ENCODE measurements around the gene SGCB.
"Not testable (repeated sequence)": the region's sequence is repeated elsewhere in the genome, so short reads cannot be mapped to it uniquely, and the experiment has no call there.

SGCB gene, protein sequence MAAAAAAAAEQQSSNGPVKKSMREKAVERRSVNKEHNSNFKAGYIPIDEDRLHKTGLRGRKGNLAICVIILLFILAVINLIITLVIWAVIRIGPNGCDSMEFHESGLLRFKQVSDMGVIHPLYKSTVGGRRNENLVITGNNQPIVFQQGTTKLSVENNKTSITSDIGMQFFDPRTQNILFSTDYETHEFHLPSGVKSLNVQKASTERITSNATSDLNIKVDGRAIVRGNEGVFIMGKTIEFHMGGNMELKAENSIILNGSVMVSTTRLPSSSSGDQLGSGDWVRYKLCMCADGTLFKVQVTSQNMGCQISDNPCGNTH

GRCh38 chr4:52038103-52038912 lies at the start of gene SGCB:
TSS of gene SGCB (minus strand) at chr4:52038299. CDS start at chr4:52038259, 40 bp downstream.
- DNase-seq (ENCODE audit: low read depth), result peak; percentile 42

- not testable (repeated sequence) for DNase-seq (ENCODE audit: low read depth)
These were observed 48.3 kb upstream of the SGCB start for GRCh38 chr4:52086425-52086824.

- DNase-seq (ENCODE audit: low read depth), result no peak
These were observed 43.1 kb upstream of the SGCB start for GRCh38 chr4:52081216-52081615.

GRCh38 chr4:52079659-52080058 lies 41.6 kb upstream of the SGCB start:
- DNase-seq (ENCODE audit: low read depth), result no peak

- DNase-seq (ENCODE audit: low read depth), result no peak
These were observed 38.6 kb upstream of the SGCB start for GRCh38 chr4:52076731-52077130.

- no peak for DNase-seq (ENCODE audit: low read depth)
These were observed 33.9 kb upstream of the SGCB start for GRCh38 chr4:52071791-52072546.

GRCh38 chr4:52069571-52069970 lies 31.5 kb upstream of the SGCB start:
- DNase-seq (ENCODE audit: low read depth), result no peak

- no peak for DNase-seq (ENCODE audit: low read depth)
These were observed 21.3 kb upstream of the SGCB start for GRCh38 chr4:52059372-52059771.

- DNase-seq (ENCODE audit: low read depth), result no peak
These were observed 20.2 kb upstream of the SGCB start for GRCh38 chr4:52058275-52058674.

GRCh38 chr4:52057196-52057595 lies 19.1 kb upstream of the SGCB start:
- DNase-seq (ENCODE audit: low read depth), result no peak

GRCh38 chr4:52054254-52054653 lies 16.2 kb upstream of the SGCB start:
- DNase-seq (ENCODE audit: low read depth), result no peak

DNA sequence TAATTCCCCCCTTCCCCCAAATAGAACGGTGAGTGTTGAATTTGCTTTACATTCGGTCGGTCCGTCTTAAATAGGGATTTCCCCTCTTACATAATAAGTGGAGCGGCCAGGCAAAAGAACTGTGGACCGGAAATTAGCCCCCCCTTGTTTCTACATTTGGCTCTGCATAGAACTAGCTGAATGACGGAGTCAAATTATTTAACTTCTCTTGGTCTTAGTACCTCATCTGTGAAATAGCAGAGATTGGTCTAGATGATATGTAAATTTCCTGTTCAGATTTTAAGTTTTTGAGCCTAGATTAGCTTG lies 14.3 kb upstream of the SGCB start:
- DNase-seq (ENCODE audit: low read depth), result no peak

- DNase-seq (ENCODE audit: low read depth), result no peak
These were observed 13.7 kb upstream of the SGCB start for GRCh38 chr4:52051615-52052474.

- no peak for DNase-seq (ENCODE audit: low read depth)
These were observed 13.1 kb upstream of the SGCB start, which contains the start of gene SPATA18 for GRCh38 chr4:52051213-52051614. TSS of gene SPATA18 (plus strand) at chr4:52051304. CDS start at chr4:52051705, 401 bp downstream.

DNA sequence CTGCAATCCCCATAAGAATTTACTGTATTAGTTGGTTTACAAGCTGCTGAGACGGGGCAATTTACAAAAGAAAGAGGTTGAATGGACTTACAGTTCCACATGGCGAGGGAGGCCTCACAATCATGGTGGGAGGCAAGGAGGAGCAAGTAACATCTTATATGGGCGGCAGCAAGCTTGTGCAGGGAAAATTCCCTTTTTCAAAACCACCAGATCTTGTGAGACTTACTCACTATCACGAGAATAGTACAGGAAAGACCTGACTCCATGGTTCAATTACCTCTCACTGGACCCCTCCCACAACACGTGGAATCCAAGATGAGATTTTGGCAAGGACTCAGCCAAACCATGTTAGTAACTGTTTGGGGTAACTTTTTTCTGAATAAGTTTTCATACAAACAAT lies 11.2 kb upstream of the SGCB start:
- DNase-seq (ENCODE audit: low read depth), result no peak

DNA sequence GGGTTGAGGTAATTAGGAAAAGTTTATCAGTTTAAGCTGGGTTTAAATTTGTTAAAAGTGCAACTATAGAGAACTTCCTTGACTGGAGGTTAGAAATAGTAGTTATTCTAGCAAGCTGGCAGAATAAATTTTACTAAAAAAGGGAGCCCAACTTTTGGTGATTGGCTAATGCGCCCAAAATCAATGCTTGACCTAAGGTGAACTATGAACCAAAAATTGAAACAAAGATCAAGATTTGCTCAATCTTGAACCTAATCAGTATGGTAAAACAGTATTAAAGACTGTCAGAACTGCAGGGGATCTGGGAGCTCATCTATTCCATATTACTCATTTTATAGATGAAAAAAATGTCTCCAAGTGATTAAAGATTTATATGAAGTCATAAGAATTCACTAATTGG lies 6.9 kb upstream of the SGCB start:
- DNase-seq (ENCODE audit: low read depth), result no peak

DNA sequence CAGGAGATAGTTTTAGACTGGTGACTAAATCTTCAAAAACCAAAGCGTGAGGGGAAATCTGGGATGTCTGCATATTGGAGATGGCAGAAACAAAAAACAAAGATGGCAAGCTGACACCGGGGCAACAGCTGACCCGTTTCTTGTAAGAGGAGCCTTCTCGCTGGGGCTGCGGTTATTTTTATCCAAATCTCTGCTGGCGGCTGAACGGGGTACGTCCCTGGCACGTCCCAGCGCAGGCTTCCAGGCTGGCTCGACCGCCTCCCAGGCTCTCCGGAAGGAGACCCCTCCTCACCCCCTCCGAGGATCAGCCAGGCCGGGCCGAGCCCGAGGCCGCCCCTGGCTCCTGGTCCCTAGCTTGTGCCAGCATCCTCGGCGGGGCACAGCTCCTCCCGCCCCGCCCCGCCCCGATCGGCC lies 403 bp downstream of the SGCB start:
- DNase-seq (ENCODE audit: low read depth), result no peak

- no peak for DNase-seq (ENCODE audit: low read depth)
These were observed 1.1 kb downstream of the SGCB start for GRCh38 chr4:52036886-52037530.

- no peak for DNase-seq (ENCODE audit: low read depth)
These were observed 2.9 kb downstream of the SGCB start for GRCh38 chr4:52035190-52035589.

DNA sequence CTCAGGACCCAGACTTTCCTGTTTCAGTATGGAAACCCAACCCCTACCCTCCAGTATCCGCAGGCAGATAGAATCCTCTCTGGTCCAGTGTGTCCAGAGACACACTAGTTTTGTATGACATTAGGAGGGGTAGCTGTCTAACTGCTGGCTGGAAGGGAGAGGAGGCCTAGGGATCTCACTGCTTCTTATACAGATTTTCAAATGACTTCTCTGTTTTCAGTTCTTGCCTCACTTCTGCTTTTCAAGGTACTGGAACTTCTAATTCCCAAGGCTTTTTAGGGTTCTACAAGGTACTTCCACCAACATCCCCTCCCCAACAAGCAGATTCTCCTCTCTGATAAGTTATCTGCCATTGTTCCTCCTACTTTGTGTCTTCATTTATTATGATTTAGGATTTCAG lies 6.1 kb downstream of the SGCB start:
- no peak for DNase-seq (ENCODE audit: low read depth)

DNA sequence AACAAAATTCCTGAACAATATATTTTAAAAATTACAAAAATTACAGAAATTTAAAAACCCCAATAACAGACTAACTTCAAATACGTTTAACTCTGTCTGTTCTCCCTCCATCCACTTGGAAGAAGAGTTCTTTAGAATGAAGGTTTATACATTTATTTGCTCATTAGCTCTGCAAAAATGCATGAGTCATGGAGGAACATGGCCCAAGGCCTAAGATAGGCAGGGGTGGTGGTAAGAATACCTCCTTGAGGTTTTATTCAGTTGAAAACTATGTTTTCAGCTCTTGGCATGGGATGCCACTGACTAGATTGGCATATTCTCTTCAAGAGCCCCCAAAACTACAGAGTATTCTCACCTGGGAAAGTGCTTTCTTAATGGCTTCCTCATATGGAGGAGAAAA lies 9.1 kb downstream of the SGCB start:
- no peak for DNase-seq (ENCODE audit: low read depth)

Measured in activated gamma-delta T cell treated with anti-CD3 and anti-CD28 coated beads, Interleukin-2, amount 50 U/mL, for 16 hours (primary cell).